ENCODE data around the gene LAMB4.

Gene LAMB4

DNA sequence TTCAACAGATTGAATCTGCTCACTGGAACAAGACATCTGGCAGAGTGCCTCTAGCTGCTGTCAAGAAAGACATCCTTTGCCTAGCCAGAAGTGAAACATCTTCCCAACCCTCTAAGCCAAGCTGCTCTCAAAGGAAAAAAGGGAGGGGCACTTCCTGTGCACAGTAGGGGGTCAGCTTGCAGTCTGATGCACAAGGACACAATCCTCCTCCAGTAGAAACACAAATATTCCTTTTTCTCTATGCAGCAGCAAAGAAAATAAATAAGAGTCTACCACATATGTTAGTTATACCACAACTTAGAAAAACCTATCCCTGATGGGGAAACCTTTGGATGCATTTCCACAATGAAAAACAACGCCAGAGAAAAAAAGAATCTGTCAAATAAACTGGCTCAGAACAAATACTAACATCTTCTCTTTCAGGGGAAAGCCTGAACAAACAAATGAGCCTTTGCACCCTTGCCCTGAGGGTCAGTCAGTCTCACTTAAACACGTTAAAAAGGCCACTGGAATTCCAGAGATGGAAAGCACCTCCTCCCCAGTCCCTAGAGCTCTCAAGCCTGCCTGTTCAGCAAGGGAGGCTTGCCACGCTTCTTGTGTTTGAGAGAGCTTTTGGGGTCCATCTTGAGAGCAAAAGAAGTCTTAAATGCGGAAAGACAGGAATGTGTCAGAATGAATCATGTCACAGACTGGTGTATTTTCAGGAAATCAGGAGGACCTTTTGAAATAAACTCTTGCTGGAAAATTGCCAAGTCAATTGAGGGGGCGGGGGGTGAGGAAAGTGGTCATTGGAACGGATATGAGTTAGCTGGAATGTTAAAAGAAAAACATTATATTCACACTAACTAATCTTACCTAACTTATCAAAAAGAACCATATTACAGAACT is 134.7 kb downstream of the LAMB4 start:
- DNase-seq (ENCODE audit: low read depth), result no peak

DNA sequence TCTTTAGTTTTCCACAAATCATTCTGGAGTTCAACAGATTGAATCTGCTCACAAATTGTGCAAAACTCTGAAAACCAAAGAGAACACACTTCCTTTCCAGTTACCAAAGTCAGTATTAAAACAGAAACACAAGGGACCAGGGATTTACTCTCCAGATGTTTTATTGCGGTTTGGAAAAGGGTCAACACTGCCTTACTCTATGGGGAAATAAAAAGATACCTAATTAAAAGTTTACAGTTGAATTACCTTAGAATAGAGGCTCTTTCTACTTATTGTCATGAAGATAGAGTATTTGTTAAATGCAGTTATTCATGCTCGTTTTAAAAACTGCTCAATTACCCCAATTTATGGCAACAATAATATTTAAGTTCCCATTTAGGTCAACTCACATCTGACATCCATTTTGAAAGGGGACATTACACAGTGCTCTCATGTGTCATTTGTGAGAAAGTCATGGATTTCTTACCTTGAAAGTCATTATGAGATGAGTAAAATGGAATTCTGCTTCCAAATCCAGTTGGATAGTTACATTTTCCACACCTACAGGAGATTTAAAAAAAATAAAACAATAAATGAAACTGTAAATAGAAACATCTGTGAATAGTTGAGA is 135.6 kb downstream of the LAMB4 start:
- no peak for DNase-seq (ENCODE audit: low read depth)

DNA sequence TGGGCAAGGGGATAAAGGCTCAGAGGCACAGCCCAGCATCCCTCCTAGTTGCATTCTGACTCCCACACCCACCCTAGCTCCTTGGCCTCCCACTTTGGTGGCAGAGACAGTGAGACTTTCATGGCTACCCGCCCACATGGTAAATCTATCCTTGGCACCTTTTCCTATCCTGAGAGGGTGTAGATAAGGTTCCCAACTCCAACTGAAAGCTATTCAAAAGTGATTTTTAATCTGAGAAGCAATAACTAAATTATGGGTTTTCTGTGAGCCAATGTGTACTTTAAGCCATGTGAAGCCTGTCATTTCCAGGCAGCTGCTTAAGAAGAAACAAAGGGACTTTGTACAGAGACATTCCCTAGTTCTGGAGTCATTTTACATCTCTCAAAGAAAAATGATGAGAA is 136.3 kb downstream of the LAMB4 start:
- no peak for DNase-seq (ENCODE audit: low read depth)

DNA sequence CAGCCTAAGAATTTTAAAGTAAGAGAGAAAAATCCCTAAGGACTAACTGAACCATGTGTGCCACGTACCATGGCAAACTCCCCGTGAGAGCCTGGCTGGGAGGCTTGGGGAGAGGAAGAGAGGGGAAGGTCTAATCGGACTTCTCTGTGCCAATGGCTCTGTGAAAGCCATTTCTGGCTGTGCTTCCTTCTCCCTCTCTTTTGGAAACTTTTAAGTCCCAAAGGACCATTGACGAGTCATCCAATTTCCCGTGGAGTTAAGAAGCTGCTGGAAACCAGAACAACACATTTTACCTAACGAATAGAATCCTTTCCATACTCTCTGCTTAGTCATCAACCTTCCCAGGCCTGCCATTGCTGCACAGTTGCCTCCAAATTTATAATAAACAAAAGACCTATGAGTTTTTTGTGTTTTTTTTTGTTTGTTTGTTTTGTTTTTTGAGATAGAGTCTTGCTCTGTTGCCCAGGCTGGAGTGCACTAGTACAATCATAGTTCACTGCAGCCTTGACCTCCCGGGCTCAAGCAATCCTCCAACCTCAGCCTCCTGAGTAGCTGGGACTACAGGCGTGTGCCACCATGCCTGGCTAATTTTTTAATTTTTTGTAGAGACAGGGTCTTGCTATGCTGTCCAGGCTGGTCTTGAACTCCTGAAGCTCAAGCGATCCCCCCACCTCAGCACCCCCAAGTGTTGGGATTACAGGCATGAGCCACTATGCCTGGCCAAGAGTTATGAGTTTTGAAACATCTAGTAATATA is 140.4 kb downstream of the LAMB4 start:
- no peak for DNase-seq (ENCODE audit: low read depth)

DNA sequence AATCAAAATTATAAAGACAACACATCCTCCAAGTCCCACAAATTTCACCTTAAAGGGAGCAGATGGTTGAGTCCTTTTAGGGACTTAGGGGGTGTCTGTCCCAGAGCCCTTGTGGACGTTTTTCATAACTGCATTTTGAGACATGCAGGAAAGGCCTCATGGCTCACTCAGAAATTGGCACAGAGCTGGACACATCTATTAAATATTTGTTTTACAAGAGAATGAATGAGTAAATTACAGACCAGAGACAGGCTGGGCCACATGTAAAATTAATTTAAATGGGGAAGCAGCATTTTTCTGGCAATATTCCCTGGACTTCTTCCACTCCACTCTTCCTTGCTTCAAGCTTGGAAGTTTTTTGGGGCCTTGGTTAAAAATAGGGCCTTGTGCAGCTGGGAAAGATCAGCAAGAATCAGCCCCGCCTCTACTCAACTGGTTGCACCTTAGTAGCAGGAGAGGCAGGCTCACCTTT is 147.2 kb downstream of the LAMB4 start:
- no peak for DNase-seq (ENCODE audit: low read depth)

DNA sequence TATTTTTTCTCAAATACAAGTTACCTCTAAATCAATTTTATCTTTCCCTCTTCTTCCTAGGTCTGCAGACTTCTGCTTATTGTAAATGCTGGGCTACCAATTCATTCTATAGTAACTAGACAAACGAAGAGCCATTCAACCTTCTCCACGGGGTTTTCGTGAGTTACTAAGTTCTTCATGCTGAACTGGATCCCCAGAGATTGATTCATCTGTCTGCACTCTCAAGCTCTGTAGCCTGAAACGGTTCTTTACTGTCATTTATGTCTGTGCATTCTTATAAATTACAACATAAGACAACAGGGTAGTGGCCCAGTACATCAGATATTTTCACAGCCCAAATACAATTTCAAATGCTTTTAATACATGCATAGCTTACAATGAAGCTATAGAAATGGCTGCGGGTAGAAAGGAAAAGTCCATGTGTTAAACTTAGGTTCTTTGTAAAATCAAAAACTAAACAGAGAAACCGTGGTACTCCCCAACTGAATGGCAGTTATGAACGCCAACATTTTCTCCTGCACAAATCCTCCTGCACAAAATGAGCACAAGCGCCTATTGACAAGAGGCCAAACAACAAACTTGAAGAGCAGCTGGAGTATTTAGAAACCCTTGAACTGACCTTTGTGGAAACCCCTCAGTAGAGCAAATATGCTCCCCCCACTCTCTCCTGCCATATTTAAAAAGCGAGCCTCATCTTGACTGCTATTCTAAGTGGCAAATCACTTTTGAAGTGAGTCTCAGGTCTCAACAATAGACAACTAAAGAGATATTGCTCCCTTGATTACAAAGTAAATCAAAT is 147.9 kb downstream of the LAMB4 start:
- no peak for DNase-seq (ENCODE audit: low read depth)

DNA sequence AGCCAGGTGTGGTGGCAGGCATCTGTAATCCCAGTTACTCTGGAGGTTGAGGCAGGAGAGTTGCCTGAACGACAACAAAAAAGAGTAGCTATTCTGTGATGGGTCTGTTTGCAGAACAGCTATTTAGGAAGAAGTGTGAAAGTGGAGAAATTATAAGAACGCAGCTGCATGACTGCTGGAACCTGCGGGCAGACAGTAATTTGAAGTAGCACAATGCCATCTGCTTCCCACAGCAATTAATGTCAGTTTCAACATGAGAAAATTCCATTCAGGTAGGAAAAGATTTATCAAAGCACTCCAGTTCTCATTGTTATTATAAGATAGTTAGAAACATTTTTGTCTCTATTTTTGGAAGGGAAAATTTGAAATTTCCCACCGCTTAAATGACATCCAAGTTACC is 148.7 kb downstream of the LAMB4 start:
- no peak for DNase-seq (ENCODE audit: low read depth)

DNA sequence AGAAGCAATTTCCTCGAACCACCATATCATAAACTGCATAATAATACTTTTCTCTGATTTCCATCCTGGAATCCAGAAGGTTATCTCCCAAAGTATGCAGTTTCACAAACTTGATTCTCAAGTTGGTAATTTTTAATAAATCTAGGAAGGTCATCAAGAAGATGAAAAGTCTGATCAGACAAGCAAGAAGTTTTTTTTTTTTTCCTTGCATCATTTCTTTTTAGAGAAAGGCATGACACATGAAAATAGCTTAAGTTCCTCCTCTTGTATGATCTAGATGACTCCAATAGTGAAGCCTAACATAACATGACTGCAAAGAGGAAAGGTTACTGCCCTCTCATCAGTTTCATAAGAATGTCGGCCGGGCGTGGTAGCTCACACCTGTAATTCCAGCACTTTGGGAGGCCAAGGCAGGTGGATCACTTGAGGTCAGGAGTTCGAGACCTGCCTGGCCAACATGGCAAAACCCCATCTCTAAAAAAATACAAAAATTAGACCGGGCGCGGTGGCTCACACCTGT is 149.4 kb downstream of the LAMB4 start:
- DNase-seq (ENCODE audit: low read depth), result no peak

DNA sequence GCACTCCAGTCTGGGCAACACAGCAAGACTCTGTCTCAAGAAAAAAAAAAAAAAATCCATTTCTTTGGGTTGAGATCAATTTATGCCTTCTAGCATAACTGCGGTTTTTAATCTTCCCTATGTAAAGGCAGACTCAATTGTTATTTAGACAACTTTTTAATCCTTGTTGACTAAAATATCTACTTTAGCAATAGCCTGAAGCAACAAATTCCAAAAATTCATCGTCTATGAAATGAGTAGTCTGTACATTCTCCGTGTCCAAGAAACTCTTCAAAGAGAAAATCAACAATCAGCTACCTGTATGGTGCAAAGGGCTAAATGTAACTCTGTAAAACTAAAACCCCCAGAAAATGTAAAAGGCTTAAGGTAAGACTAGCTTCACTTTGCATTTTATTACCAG is 150.0 kb downstream of the LAMB4 start:
- no peak for DNase-seq (ENCODE audit: low read depth)

DNA sequence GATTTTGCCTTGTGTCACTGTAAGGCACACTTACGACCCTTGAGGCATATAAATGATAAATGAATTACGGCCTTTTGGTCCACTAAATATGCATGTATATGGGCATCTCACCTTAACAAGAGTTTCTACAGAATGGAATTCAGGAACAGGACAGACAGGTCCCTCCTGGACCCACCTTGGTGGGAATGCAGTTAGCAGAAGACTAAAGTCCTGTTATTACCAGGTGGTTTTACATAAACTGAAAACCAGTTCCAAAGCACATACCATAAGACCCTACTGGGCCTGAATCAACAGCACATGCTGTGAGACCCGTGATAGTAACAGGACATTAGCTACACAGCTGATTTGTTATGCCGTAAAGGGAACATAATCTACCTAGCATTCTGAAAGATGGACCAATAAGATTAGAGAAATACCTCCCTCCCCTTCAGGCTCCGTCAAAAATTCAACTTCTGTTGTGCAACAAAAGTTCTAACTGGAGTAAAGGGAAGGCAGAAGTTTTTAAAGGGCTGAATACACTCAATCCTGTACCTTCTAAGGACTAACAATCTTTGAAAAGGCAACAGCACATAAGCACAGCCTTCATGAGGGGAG is 151.2 kb downstream of the LAMB4 start:
- DNase-seq (ENCODE audit: low read depth), result no peak

DNA sequence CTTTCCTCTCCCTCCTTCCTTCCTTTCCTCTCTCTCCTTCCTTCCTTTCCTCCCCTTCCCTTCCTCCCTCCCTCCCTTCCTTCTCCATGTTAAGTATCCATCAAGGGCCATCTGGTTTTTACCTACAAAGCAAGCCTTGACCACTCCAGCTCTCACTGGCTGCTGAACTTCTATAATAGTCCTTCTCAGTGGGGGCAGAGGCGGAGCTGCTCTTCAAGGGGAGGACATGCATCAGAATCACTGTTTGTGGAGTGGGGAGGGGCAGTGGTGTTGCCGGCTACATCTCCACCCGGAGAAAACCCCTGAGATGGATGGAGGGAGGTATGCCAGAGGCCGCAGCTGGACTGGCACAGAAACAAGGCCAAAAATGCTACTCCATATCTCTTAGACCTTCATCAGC is 153.1 kb downstream of the LAMB4 start:
- no peak for DNase-seq (ENCODE audit: low read depth)

DNA sequence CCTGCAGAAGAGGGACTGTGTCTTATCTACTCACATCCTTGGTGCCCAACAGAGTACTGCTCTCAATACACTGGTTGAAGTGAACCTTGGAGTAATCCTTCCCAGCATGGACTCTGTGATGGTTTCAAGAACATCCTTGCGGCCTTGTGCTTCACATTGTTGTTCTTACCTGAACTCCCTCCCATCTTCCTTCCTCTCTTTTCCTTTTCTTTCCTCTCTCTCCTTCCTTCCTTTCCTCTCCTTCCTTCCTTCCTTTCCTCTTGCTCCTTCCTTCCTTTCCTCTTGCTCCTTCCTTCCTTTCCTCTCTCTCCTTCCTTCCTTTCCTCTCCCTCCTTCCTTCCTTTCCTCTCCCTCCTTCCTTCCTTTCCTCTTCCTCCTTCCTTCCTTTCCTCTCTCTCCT is 153.5 kb downstream of the LAMB4 start:
- no peak for DNase-seq (ENCODE audit: low read depth)

DNA sequence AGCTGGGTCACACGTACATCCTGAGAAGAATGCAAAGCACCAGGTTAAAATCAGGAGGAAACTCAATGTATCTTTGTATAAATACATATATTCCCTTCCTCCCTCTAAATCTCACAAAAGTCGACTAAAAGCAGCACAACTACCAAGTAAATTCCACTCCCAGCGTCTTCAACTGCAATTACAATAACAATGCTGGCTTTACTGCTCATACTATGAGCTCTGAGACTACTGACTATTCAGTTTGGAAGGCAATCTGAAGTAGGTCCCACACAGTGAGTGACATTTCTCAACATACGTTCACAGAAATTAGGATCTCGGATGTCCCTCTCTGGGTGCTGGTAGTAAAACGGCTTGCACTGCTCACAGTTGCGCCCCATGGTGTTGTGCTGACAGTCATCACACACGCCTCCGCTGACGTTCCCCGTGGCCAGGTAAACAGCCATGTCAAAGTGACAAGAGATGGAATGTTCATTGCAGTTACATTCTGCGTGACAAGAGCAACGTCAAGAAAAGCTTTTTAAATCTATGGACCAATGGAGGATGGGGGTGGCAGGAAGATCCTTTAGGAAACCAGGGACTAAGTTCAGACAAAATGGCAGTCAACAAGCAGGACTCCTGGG is 154.7 kb downstream of the LAMB4 start:
- DNase-seq (ENCODE audit: low read depth), result no peak

DNA sequence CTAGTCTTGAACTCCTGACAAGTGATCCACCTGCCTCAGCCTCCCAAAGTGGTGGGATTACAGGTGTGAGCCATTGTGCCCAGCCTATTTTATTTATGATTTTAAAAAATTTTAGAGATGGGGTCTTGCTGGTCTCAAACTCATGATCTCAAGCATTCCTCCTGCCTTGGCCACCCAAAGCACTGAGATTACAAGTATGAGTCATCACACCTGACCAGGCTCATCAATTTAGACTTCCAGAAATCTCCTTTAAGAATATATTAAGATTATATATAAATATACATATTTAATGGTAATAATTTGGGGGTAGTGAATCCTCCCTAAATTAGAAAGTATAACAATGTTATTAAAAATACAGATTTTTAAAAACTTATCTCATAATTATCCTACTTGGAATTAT is 156.3 kb downstream of the LAMB4 start:
- no peak for DNase-seq (ENCODE audit: low read depth)
